GM21381 (cell line): ENCODE results near the gene MEFV.
"Not testable (repeated sequence)": the region's sequence is repeated elsewhere in the genome, so short reads cannot be mapped to it uniquely, and the experiment has no call there.

Experiments
- ATAC-seq: cut with Tn5 transposase; IDR thresholded peaks from one replicate; pipeline ENCODE4 v1.9.1; 2021; ENCODE audit warnings: mild to moderate bottlenecking, moderate library complexity; ENCODE audit not compliant: unreplicated experiment

The MEFV gene, protein sequence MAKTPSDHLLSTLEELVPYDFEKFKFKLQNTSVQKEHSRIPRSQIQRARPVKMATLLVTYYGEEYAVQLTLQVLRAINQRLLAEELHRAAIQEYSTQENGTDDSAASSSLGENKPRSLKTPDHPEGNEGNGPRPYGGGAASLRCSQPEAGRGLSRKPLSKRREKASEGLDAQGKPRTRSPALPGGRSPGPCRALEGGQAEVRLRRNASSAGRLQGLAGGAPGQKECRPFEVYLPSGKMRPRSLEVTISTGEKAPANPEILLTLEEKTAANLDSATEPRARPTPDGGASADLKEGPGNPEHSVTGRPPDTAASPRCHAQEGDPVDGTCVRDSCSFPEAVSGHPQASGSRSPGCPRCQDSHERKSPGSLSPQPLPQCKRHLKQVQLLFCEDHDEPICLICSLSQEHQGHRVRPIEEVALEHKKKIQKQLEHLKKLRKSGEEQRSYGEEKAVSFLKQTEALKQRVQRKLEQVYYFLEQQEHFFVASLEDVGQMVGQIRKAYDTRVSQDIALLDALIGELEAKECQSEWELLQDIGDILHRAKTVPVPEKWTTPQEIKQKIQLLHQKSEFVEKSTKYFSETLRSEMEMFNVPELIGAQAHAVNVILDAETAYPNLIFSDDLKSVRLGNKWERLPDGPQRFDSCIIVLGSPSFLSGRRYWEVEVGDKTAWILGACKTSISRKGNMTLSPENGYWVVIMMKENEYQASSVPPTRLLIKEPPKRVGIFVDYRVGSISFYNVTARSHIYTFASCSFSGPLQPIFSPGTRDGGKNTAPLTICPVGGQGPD

DNA sequence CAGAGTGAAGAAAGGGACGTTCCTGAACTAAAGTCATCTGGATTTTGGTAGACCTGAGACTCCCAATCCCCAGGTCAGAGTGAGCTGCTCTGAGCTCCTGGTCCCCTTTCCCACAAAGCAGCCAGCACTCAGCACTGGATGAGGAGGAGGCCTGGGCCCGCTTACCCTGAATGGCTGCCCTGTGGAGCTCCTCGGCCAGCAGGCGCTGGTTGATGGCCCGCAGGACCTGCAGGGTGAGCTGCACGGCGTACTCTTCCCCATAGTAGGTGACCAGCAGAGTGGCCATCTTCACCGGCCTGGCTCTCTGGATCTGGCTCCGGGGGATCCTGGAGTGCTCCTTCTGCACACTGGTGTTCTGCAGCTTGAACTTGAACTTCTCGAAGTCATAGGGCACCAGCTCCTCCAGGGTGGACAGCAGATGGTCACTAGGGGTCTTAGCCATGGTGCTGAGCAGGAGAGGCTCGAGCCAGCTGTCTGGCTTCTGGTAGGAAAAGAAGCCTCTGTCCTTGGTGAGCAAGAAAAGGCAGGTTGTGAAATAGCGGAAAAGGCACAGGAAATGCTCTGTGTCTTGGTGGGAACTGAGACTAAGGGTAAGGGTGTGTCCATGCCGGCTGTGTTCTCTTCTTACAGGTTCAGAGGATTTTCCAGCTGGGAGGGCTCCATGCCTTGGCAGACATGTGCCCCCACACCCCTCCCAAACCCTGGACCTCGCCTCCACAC is at the start of gene MEFV:
TSS of gene MEFV (minus strand) at position 488 of the 720 bp plus-strand sequence. CDS start at position 442, 46 bp downstream.
- ATAC-seq = no peak

DNA sequence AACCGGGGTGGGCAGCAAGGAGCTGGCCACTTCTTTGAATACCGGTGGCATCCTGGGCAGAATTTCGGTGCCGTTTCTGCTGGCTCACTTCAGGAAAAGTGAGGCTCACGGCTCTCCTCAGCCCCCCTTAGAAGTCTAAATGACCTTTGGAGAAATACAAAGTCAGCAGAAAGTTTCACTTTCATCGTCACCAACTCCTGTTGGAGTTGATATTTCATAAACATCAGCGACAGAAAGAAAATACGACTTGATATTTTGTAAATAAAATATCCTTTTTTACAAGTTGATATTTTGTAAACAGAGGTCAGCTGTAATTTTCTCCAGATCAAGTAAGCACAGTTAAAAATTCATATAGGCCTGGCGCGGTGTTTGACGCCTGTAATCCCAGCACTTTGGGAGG is 49.6 kb upstream of the MEFV start:
- ATAC-seq = no peak

DNA sequence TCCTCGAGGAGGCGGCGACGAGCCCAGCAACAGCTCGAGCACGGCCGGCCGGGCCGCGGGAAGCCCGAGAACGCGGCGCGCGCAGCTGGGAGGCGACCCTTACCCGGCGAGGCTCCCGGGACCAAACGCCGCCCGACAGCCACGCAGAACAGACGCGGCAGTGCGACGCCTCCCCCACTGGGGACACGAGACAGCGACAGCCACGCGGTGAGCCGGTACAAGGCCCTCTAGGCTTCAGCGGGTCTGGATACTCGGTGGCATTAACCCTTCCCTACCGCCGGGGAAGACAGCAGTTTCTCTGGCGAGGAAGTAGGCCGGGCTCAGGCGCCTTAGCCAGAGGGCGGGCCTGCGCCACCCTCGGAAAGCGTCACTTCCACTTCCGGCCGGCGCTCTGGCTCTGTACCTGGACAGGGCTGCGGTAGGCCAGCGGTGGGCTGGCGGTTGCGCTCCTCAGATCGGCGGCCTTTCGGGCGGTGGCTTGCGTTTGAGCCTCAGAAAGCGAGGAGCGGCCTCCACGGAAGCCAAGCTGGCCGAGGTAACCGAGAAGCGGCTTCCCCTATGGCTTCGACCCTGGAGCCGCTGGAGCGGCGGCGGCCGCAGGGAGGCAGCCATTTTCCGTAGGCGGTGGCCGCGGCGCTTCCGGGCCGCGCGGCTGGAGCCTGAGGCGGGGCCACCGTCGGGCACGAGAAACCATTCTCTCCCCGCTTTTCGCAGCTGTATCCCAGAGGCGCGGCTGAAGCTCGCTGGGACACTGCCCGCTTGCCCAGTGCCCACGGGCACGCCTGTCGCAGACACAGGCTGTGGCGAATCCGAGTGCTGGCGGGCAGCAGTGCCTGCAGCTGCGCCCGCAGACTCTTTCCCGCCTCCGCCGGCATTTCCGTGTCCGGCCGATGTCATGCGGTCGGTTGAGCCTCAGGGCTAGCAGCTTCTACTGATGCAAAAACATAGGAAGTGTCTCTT is 49.0 kb upstream of the MEFV start, which contains the start of the genes TIGD7 and ZNF75A:
TSS of gene TIGD7 (minus strand) at position 322 of the 960 bp plus-strand sequence. CDS start 4,816 bp downstream, outside the sequence.
TSS of gene ZNF75A (plus strand) at position 389 of the 960 bp plus-strand sequence. CDS start 2,932 bp downstream, outside the sequence.
- ATAC-seq = peak; percentile 97

DNA sequence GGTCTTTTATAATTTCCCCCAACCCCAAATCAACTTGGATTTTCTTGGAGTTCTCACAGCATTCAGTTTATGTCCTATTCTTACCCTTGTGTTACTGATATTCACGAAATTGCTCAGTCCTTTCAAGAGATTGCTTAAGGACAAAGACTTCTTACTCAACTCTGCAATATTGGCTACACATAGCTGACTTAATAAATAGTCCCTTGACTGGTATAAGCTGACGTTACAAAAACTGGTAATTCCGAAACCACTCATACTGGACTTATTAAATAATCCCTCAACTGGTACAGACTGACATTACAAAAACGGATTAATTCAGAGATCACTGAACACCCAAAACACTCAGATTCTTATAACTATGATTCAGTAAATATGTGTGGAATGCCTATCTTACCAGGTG is 47.9 kb upstream of the MEFV start:
- ATAC-seq = no peak

DNA sequence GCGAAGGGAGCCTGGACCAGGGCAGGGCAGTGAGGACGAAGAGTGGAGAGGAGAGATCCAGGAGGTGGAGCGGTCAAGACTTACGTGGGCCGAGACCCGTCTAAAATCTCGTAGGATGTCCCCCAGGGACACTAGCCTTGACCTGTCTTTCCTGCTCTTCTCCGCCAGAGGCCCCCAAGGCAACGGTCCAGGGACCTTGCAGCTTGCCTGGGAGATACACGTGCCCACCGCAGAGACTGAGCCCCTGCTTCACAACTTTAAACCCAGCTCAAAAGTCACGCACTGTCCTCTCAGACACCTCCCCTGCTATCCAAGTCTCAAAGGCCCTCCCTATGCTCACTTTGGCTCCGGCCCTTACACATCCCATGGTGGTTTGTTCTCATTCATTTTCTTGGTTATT is 39.4 kb upstream of the MEFV start:
- ATAC-seq = no peak

DNA sequence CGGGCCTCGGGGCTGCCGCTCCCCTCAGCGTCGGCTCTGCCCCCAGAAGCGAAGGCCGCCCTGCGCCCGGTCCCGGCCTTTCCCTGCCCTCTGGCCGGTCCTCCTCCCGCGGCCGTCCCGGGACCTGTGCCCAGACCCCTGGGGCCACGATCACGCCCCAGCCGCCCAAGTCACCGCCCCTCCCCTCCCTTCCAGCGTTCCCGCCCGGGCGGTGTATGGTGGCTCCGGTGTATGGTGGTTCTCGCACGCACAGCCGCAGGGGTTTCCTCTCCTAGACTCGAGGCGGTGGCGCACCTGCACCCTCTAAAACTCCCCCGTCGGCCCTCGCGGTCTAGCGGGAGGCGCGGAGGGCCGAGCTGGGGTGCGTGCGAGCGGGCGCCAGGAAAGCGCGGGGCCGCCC is 38.8 kb upstream of the MEFV start:
- no peak for ATAC-seq

DNA sequence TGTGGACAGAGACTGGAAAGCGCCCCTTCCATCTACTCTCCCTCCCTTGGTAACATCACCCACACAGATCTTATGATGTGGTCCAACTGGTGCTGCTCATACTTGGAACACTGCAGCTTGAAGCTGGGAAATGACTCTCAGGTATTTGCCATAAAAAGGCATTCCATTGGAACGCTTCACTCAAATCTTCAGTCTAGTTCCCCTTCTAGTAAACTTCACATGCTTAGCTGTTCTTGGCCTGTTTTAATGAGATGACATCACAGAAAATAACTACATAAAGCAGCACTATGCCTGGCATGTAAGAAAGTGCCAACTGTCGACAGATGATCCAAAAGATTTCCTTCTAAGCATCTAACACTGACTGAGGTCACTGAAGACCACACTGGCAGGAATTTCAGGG is 36.2 kb upstream of the MEFV start:
- no peak for ATAC-seq

DNA sequence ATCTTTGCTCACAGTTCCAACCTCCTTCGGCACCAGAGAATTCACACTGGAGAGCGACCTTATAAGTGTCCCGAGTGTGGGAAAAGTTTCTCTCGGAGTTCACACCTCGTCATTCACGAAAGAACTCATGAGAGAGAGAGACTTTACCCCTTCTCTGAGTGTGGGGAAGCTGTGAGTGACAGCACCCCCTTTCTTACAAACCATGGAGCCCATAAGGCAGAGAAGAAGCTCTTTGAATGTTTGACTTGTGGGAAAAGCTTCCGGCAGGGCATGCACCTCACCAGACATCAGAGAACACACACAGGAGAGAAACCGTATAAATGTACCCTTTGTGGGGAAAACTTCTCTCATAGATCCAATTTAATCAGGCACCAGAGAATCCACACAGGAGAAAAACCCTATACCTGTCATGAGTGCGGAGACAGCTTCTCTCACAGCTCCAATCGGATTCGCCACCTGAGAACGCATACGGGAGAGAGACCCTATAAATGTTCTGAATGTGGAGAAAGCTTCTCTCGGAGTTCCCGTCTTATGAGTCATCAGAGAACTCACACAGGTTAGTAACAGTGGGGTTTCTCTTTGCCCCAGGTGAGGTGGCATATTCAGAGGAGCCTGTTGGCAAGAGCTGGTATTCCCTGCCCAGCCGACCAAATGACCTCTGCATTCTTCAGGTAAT is 33.7 kb upstream of the MEFV start:
- ATAC-seq = no peak

DNA sequence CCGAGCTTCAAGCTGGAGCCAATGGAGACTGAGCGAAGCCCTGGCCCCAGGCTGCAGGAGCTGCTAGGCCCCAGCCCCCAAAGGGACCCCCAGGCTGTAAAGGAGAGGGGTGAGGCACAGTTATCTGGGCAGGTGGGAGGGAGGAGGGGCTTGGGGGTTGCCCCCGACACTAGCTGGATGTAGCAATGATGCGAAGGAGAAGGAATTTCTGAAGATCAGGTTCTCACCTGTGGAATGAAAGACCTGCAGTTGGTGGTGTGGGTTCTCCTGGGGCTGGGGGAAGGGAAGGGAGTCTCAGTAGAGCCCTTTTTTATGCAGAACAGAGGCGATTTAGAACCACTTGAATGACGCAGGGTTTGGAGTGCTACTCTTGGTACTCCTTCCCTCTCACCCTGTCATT is 28.7 kb upstream of the MEFV start:
- no peak for ATAC-seq

DNA sequence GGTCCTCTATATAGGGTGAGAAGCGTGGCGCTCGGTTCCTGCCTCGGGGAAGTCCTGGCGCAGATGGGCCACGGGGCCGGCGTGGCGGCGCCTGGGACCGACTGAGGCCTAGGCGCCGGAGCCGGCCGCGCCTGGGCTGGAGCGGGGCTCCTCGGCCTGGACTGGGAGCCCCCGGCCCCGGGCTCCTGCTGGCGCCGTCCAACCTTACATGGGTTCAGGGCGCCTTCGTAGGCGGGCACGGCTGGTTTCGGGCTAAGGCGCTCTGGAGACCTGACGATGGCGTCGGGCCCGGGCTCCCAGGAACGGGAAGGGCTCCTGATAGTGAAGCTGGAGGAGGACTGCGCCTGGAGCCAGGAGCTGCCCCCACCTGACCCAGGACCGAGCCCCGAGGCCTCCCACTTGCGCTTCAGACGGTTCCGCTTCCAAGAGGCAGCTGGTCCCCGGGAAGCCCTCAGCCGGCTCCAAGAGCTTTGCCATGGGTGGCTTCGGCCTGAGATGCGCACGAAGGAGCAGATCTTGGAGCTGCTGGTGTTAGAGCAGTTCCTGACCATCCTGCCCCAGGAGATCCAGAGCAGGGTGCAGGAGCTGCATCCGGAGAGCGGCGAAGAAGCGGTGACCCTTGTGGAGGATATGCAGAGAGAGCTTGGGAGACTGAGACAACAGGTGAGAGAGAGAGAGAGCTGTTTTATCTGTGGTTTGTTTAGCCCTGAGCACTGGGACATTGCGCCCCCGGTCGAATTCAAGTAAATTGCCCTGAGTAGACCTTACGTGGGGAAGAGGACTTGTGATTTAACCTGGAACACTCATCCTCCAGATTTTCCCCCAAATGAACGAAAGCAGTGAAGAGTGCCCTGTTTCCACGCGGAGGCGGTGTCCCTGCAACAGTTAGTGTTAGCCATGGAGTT is 27.4 kb upstream of the MEFV start:
- ATAC-seq = no peak

DNA sequence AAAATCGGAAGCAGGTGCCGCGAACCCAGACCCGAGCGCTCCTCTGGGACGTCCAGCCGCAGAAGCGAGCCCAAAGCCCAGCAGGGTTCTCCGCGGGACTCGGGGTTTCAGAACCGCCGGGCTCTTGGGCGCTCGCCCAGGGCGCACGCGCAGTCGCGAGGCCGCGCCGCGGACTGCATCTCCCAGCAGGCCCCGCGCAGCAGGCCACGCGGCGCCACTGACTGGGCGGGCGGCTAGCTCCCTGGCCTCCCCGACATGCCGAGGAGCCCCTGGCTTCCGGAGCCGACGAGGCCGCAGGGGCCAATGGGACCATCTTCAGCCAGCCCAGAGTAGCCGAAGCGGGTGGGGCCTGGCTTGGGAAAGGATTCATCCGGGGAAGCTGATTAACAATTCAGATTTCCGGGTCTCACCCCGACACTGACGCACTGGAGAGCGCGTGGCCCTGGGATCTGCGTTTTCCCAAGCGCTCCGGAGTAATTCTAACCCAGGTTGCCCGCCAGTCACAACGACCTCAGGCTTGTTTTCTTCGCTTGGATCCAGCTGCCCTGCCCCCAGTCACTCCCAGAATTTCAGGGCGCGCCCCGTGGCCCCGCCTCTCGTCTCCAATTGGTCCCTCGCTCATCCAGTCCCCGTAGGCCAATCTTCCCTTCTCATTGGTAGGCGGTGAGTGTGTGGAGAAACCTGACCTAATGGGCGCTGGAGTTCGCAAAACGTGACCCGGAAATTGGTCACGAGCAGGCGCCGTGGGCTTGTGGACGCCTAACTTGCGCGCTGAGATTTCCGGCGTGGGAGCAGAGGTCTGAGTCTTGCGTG is 26.5 kb upstream of the MEFV start, which contains the start of gene ZNF263:
TSS of gene ZNF263 (plus strand) at position 762 of the 813 bp plus-strand sequence. CDS start 328 bp downstream, outside the sequence.
- ATAC-seq = peak; percentile 79

DNA sequence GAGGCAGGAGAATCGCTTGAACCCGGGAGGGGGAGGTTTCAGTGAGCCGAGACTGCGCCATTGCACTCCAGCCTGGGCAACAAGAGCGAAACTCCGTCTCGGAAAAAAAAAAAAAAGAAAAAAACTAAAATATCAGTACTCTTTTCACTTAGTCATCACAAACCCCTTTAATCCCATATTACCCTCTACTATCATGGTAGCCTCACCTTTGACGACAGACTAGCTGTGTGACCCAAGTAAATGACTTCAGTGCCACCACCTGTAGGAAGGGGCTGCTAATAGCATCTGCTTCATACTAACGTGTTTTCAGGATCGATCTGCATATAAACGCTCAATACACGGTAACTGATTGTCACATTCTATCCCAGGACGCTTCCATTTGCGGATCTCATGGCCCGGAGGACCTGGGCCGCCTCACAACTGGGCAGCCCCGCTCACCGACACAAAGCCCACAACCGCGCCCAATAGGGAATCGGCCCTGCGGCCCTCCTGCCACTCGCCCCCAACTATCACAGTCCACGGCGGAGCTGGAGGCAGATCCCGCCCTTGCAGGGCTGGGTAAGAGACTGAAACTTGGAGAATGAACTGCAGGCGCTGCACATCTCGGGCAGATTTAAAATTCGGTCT is 25.8 kb upstream of the MEFV start:
- peak; percentile 27 for ATAC-seq

DNA sequence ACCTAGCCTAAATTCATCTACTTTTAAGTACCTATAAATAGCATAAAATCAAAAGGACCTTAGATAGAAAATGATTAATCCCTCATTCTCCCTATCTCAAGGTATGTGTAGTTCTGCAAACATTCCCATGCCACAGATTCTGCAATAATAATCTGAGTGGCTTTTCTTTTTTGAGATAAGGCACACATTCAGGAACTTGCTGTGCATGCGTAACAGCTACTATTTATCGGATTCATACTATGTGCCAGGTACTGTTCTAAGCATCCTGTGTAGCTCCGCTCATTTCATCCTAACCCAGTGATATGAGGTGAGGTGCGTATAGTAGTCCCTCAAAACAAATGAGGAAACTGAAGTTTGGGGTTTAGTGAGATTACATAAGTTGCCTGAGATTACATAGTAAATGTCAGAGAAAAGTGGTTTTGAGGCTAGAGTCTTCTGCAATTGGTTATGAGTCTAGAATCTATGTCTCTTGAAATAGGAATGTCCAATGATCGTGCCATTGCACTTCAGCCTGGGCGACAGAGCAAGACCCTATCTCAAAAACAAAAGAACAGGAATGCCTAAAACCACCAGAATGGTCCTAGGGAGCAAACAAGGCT is 24.9 kb upstream of the MEFV start:
- no peak for ATAC-seq

DNA sequence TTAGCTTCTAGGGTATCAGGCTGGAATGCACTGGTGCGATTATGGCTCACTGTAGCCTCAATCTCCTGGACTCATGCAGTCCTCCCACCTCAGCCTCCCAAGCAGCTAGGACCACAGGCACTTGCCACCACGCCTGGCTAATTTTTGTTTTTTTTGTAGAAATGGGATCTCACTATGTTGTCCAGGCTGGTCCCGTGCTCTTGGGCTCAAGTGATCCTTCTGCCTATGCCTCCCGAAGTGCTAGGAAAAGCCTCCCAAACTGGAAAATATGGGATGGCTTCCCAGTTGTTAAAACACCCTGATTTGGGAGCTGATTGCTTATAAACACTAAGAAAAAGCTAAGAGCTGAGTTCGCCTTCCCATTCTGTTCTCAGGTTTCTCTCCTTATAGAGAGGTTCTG is 20.2 kb upstream of the MEFV start:
- no peak for ATAC-seq

DNA sequence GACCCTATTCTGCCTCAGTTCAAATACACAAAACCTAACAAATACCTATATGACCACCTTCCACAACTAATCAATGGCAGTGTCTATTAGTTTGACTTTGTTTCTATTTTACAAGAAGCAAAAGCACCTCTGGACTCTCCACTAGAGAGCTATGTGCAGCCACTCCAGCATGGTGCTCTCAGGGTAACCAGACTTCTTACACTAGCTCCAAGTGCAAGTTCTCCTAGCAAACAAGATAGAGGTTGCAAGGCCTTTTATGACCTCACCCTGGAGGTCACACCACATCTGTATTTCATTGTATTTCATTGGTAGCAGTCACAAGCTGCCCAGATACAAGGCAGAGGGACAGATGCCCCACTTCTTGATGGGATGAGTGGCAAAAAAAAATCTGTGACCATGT is 18.5 kb upstream of the MEFV start:
- ATAC-seq = no peak

DNA sequence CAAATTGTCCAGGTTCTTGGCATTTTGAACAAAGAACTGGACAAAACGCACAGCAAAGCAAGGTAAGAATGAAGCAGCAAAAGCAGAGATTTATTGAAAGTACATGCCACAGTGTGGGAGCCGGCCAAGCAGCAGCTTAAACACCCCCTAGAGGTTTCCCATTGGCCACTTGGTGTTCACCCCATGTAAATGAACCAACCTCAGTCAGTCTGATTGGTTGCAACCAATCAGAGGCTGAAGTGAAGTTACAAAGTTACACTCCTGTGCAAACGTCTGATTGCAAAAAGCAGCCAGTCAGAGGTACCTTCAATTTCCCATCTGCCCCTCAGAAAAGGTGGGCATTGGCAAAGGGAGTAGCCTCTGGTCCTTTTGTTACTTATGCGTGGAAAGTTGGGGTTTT is 18.1 kb upstream of the MEFV start:
- no peak for ATAC-seq

DNA sequence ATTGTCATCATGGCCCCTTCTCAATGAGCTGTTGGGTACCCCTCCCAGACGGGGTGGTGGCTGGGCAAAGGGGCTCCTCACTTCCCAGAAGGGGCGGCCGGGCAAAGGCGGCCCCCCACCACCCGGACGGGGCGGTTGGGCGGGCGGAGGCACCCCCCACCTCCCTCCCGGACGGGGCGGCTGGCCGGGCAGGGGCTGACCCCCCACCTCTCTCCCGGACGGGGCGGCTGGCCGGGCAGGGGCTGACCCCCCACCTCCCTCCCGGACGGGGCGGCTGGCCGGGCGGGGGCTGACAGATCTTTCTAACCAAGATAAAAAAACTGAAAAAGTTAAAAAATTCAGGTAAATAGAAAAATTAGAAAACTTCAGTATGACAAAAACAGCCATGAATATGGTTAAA is 14.8 kb upstream of the MEFV start:
- ATAC-seq = not testable (repeated sequence)
